Heart left ventricle (tissue), 16 donors: ENCODE data around the gene TFIP11. TPM values are rescaled to one million over a fixed set of nuclear protein-coding genes. Genes with fewer than 3 reads are reported as not detected.
A peak's percentile ranks its signal among the peaks of the same experiment; 100 is the strongest.

ENCODE experiments used
- ATAC-seq, 4 donors: fragments of 200-7000 bp; cut with Tn5 transposase; one replicate each; pipeline ENCODE4 v1.9.1; 2020 to 2022; ENCODE audit warnings: moderate library complexity in 4 of 4, mild to moderate bottlenecking in 3 of 4, moderate number of reproducible peaks in 1 of 4
- DNase-seq, 5 donors: peaks; one replicate each; pipeline ENCODE4 v3.0.0-alpha.2; 2020
- H3K27ac ChIP-seq, 12 donors: fragments of 200-600 bp; sonication (generic) in 4 of 12; one replicate each; pipeline versions ENCODE4 v1.5.0 to v1.8.0; 2016 to 2022; ENCODE audit warnings: mild to moderate bottlenecking in 2 of 12
- H3K27me3 ChIP-seq, 9 donors: fragments of 200-600 bp; sonication (generic) in 2 of 9; one replicate each; pipeline versions ENCODE4 v1.5.1 to v1.8.0; 2016 to 2022; ENCODE audit warnings: mild to moderate bottlenecking in 3 of 9
- H3K36me3 ChIP-seq, 9 donors: fragments of 200-600 bp; sonication (generic) in 2 of 9; one replicate each; pipeline versions ENCODE4 v1.5.0 to v1.8.0; 2018 to 2022; ENCODE audit warnings: mild to moderate bottlenecking in 2 of 9
- H3K4me1 ChIP-seq, 12 donors: fragments of 200-600 bp; sonication (generic) in 4 of 12; one replicate each; pipeline versions ENCODE4 v1.5.0 to v1.8.0; 2016 to 2022; ENCODE audit warnings: mild to moderate bottlenecking in 3 of 12
- H3K4me3 ChIP-seq, 12 donors: fragments of 200-600 bp; sonication (generic) in 4 of 12; one replicate each; pipeline versions ENCODE4 v1.5.0 to v1.8.0; 2017 to 2022; ENCODE audit warnings: mild to moderate bottlenecking in 9 of 12, moderate library complexity in 4 of 12
- H3K9me3 ChIP-seq, 12 donors: fragments of 200-600 bp; sonication (generic) in 4 of 12; one replicate each; pipeline versions ENCODE4 v1.5.0 to v1.8.0; 2016 to 2022; ENCODE audit warnings: mild to moderate bottlenecking in 1 of 12
- POLR2A ChIP-seq, 2 donors: fragments of 450-650 bp; IDR thresholded peaks; one replicate each; pipeline ENCODE4 v1.6.1; 2017; ENCODE audit warnings: antibody characterized with exemption in 2 of 2, mild to moderate bottlenecking in 2 of 2, moderate library complexity in 2 of 2
- WGBS, 4 donors: extraction: QIAGEN DNeasy Blood & Tissue Kit in 2 of 4; methylation state at CpG; one replicate each; pipeline versions ENCODE4 v1.1.5 to v1.1.7; 2013 to 2018; 5-methylcytosine and 5-hydroxymethylcytosine counted together
- intact Hi-C, 10 donors: fragments of 100-400 bp; cut with DNase I; formaldehyde crosslinking; loops; one replicate each; pipeline versions ENCODE4 v1.11.1 to v1.14.2; 2022
- polyA plus RNA-seq, 2 donors: library from polyadenylated mRNA; stranded (reverse); fragments of 200-250 nt; gene quantifications; one replicate each; pipeline ENCODE4 v1.2.3, GENCODE V29; 2013
- total RNA-seq, 9 donors: library from RNA; depleted of rRNA in 2 of 9; stranded (reverse); fragments of >200 nt in 2 of 9; fragmentation: NEBNext Ultra II Directional in 3 of 9; extraction: Animal tissue kit (Norgen Biotek cat#: 25700) in 3 of 9; gene quantifications; one replicate each; pipeline versions ENCODE4 v1.1.0 to v1.2.4, GENCODE V29; 2016 to 2023
- TF ChIP-seq, protein P1 (sequence below), 12 donors: fragments of 200-600 bp; sonication (generic) in 4 of 12; IDR thresholded peaks; one replicate each; pipeline versions ENCODE4 v1.5.0 to v1.8.0; 2018 to 2022; ENCODE audit warnings: antibody characterized with exemption in 12 of 12, mild to moderate bottlenecking in 5 of 12
- donor health status: ischemic (EF 13 %, LVEDD 7.1; RV severe dilation, severe dysfunction).
- donor health status: healthy with polysubstance abuse.
- donor health status: DM: no; HTN: yes; CAD: no.
- donor health status: DM: no; HTN: no; CAD: no.
- donor health status: ischemic (EF 25% LVEDD 6.9; RV normal size, moderate dysfunction).
- donor health status: ischemic (EF 25% LVEDD 5.7; RV mildly dilated, moderate dysfunction).
- donor health status: healthy.
- donor health status: DM: yes; HTN: yes; CAD: no.
- donor health status: ischemic (EF 35%, LVEDD 5.7; RV mildly dilated, moderate dysfunction).
- donor health status: nonischemic (EF 11% LVEDD 7.7; RV severe dilation, severe dysfunction).
- donor health status: DM: yes; HTN: yes; CAD: no.
- donor health status: PGD.
- donor health status: ischemic (EF 29% LVEDD 5.4; RV normal size, mild dysfunction).
- donor health status: nonischemic (EF 23%, LVEDD 6.1; RV moderate dilation, normal function).

The TFIP11 gene
- total and polyA plus RNA-seq, 11 donors: 15.1 to 28.0 (median 23.1) TPM

DNA sequence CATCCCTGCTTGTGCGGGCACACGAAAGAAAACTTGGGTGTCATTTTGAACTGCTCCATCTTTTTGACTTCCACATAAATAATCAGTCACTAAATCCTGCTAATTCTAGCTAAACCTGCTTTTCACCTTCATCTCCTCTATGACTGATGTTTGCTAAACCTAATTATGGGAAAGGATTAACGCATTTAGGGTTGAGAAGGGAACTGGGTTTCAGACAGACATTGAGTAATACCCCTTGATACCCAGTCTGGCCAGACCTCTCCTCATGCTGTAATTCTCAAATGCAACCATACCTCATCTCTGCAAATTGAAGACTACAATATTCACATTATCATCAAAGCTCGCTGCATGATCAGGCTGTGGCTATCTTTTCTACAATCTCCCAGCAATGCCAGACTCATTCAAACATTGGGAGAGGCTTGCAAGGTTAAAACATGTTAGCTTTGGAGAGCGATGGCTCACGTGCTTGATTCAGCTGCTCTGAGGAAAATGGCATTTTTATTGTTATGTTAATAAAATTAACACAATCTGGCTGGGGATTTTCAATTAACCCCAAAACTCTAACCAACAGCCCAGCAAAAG lies 31.1 kb downstream of the TFIP11 start:
- TF ChIP-seq POLR2A (IDR thresholded peaks at IDR 0.05): no peak
- TF ChIP-seq, protein P1, sequence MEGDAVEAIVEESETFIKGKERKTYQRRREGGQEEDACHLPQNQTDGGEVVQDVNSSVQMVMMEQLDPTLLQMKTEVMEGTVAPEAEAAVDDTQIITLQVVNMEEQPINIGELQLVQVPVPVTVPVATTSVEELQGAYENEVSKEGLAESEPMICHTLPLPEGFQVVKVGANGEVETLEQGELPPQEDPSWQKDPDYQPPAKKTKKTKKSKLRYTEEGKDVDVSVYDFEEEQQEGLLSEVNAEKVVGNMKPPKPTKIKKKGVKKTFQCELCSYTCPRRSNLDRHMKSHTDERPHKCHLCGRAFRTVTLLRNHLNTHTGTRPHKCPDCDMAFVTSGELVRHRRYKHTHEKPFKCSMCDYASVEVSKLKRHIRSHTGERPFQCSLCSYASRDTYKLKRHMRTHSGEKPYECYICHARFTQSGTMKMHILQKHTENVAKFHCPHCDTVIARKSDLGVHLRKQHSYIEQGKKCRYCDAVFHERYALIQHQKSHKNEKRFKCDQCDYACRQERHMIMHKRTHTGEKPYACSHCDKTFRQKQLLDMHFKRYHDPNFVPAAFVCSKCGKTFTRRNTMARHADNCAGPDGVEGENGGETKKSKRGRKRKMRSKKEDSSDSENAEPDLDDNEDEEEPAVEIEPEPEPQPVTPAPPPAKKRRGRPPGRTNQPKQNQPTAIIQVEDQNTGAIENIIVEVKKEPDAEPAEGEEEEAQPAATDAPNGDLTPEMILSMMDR (IDR thresholded peaks at IDR 0.05): no peak
- no peaks in the 10 kb centered on the region for H3K9me3 ChIP-seq
- peaks cover 0 to 44% (median 23%) of the 10 kb centered on the region in 9 donors for H3K36me3 ChIP-seq
- ATAC-seq: no peak
- 70 to 76% (median 76%) methylated on average over 6 of the region's 6 CpGs for WGBS, 4 donors
- H3K27ac ChIP-seq: peak overlapping the region in 1 of 12 donors; percentile 29
- no peaks in the 10 kb centered on the region for H3K27me3 ChIP-seq
- peaks cover 9 to 68% (median 50%) of the 10 kb centered on the region in 12 donors for H3K4me1 ChIP-seq
- DNase-seq: no peak
- intact Hi-C loops: no loop called here
- no peak overlapping the region for H3K4me3 ChIP-seq

DNA sequence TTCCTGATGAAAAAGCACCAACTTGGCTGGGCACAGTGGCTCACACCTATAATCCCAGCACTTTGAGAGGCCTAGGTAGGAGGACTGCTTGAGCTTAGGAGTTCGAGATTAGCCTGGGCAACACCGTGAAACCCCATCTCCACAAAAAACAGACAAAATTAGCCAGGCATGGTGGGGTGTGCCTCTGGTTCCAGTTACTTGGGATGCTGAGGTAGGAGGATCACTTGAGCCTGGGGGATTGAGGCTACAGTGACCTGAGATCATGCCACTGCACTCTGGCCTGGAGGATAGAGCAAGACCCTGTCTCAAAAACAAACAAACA lies 31.7 kb downstream of the TFIP11 start:
- intact Hi-C loops: no loop called here
- Histone ChIP-seq H3K4me1 (peaks cover 9 to 62% (median 49%) of the 10 kb centered on the region in 12 donors), H3K36me3 (peaks cover 0 to 44% (median 29%) of the 10 kb centered on the region in 9 donors), H3K27ac (no peak overlapping the region), H3K9me3 (no peaks in the 10 kb centered on the region), H3K27me3 (no peaks in the 10 kb centered on the region), H3K4me3 (no peak overlapping the region)
- TF ChIP-seq, protein P1 (IDR thresholded peaks at IDR 0.05): no peak
- no peak for TF ChIP-seq POLR2A (IDR thresholded peaks at IDR 0.05)
- ATAC-seq (no peak), DNase-seq (no peak)
- WGBS, 4 donors: 83 to 88% (median 87%) methylated on average over 2 of the region's 2 CpGs

DNA sequence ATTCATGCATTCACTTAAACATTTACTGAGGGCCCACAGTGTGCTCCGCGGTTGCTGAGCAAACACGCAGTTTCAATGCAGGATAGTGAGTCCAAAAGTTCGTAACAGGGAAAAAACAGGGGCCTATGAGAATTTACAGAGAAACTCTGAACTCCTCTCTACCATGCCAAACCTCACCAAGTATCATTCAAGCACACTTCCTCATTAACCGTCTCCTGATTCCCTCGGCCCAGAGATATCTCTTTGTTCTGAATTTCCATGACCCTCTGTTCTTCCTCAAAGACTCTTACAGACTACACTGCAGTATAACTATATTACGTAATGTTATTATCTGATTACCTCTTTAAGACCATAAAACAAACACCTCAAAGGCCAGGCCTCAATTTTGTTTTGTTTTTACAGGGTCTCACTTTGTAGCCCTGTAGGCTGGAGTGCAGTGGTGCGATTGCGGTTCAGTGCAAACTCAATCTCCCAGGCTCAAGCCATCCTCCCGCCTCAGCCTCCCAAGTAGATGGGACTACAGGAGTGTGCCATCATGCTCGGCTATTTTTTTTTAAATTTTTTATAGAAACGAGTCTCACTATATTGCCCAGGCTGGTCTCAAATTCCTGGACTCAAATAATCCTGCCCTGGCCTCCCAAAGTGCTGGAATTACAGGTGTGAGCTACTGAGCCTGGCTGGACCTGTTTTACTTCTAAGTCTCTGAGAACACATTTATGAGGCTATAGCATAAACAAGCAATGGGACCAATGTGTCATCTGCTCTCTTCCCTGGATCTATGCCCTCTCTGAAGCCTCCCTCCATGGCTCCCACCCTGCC lies 32.3 kb downstream of the TFIP11 start:
- Histone ChIP-seq H3K9me3 (no peaks in the 10 kb centered on the region), H3K27ac (peak overlapping the region in 3 of 12 donors; percentile 11 to 63 (median 12)), H3K4me3 (peak overlapping the region in 4 of 12 donors; percentile 5 to 39 (median 24)), H3K36me3 (peaks cover 0 to 49% (median 34%) of the 10 kb centered on the region in 9 donors), H3K4me1 (peaks cover 8 to 56% (median 45%) of the 10 kb centered on the region in 12 donors), H3K27me3 (no peaks in the 10 kb centered on the region)
- intact Hi-C loops: no loop called here
- 69 to 71% (median 70%) methylated on average over 12 of the region's 12 CpGs for WGBS, 4 donors
- DNase-seq (no peak), ATAC-seq (no peak)
- TF ChIP-seq POLR2A (IDR thresholded peaks at IDR 0.05): no peak
- TF ChIP-seq, protein P1 (IDR thresholded peaks at IDR 0.05): no peak

DNA sequence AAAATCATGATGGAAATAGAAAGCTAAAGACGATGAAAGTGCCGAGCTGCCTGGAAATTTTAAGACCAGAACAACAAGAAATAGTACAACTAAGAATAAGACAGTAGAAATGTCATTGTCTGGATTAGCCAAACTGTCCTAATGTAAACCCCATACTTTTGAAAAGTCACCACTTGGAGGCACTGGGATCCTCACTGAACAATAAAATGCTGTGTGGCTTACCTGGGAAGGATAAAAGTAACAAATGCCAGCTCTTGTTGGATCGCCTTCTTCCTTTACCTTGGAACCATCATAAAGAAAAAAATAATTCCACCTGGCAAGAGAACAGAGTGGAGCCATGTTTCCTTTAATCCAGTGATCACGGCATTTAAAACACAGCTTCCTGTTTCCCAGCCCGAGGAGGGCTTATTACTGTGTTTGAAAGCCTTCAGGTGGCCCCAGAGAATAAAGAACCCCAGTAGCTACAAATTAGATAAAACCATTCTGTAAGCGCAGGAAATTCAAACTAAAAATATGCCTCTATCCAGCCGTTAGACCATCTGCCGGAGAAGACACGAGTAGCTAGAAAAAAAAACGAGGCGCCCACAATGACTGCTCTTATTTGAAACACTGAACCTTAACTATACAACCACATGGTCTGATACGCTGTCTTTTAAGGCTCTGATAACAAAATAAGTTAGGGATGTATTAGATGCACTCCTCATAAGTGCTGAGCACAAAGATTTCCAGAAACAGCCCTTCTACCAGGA lies 33.1 kb downstream of the TFIP11 start:
- DNase-seq (no peak), ATAC-seq (no peak)
- H3K27me3 ChIP-seq: no peaks in the 10 kb centered on the region
- peaks cover under 1 to 54% (median 37%) of the 10 kb centered on the region in 12 donors for H3K4me1 ChIP-seq
- H3K9me3 ChIP-seq: no peaks in the 10 kb centered on the region
- peak overlapping the region in 3 of 12 donors; percentile 11 to 63 (median 12) for H3K27ac ChIP-seq
- H3K4me3 ChIP-seq: peak overlapping the region in 4 of 12 donors; percentile 5 to 39 (median 24)
- 44 to 49% (median 47%) methylated on average over 12 of the region's 12 CpGs for WGBS, 4 donors
- intact Hi-C loops: no loop called here
- peaks cover 0 to 57% (median 41%) of the 10 kb centered on the region in 9 donors for H3K36me3 ChIP-seq
- TF ChIP-seq, protein P1 (IDR thresholded peaks at IDR 0.05): no peak
- no peak for TF ChIP-seq POLR2A (IDR thresholded peaks at IDR 0.05)
